Measurements from ENCODE around the gene TAS1R3.

GRCh38 chr1:1338278-1338677 lies 7.2 kb downstream of the TAS1R3 start:
- TF ChIP-seq CTCF (IDR thresholded peaks at IDR 0.05; ENCODE audit: low read depth, low read length) (no peak), EZH2phosphoT487 (IDR thresholded peaks at IDR 0.05; ENCODE audit: low read depth) (no peak)

Data from OCI-LY3 (cell line).